Measurements from ENCODE around the gene GATA5.
"Not testable (repeated sequence)": the region's sequence is repeated elsewhere in the genome, so short reads cannot be mapped to it uniquely, and the experiment has no call there.

Gene GATA5

GRCh38 chr20:62427172-62428001 lies 48.4 kb downstream of the GATA5 start, which contains the start of gene RBBP8NL:
Gene RBBP8NL (minus strand): TSS chr20:62427539. CDS start chr20:62419647, 7,892 bp downstream.
- Histone ChIP-seq H3K23ac (ENCODE audit: low read length in 2 of 2) (no peak within 1 kb of the TSS), H2BK15ac (ENCODE audit: low read depth, poor library complexity, severe bottlenecking) (no peak within 1 kb of the TSS), H3K36me3 (ENCODE audit: control insufficient read depth in 1 of 2, insufficient read depth in 2 of 2, low read depth in 1 of 2, low read length in 2 of 2) (no peaks in the 10 kb centered on the region), H3K4me2 (ENCODE audit: low read length, poor library complexity, severe bottlenecking) (no peak within 1 kb of the TSS), H2BK120ac (ENCODE audit: low read depth, low read length) (no peak within 1 kb of the TSS), H3K4me3 (ENCODE audit: insufficient read depth in 1 of 2, low read depth in 1 of 2, low read length in 2 of 2) (no peak within 1 kb of the TSS), H3K4me1 (ENCODE audit: control insufficient read depth, insufficient read depth, low read depth, low read length) (peaks cover 10% of the 10 kb centered on the region), H2BK12ac (ENCODE audit: low read length in 2 of 2) (no peak within 1 kb of the TSS), H3K27ac (ENCODE audit: low read length, poor library complexity, severe bottlenecking) (no peak within 1 kb of the TSS), H4K8ac (ENCODE audit: low read length) (no peak within 1 kb of the TSS), H3K9ac (ENCODE audit: low read length) (no peak within 1 kb of the TSS), H2BK5ac (ENCODE audit: low read depth, low read length, poor library complexity, severe bottlenecking) (no peak within 1 kb of the TSS), H3K79me1 (replicated peaks; ENCODE audit: low read length, poor library complexity, severe bottlenecking) (no peaks in the 10 kb centered on the region), H3K4ac (ENCODE audit: low read depth in 1 of 2, low read length in 2 of 2) (no peak within 1 kb of the TSS), H2AK5ac (ENCODE audit: low read length, severe bottlenecking) (no peak within 1 kb of the TSS), H3K14ac (ENCODE audit: low read length in 2 of 2) (no peak within 1 kb of the TSS), H3K18ac (ENCODE audit: low read depth in 1 of 2, low read length in 2 of 2) (no peak within 1 kb of the TSS), H3K9me3 (ENCODE audit: control insufficient read depth, low read length) (no peaks in the 10 kb centered on the region), H3K27me3 (ENCODE audit: control insufficient read depth in 1 of 2, insufficient read depth in 1 of 2, low read length in 2 of 2) (peaks cover 38 to 84% of the 10 kb centered on the region in 2 experiments), H4K91ac (ENCODE audit: low read length) (no peak within 1 kb of the TSS), H2AFZ (ENCODE audit: low read depth, low read length) (no peak within 1 kb of the TSS)
- 69% methylated on average over 28 of the region's 28 CpGs for WGBS
- DNase-seq = no peak

GRCh38 chr20:62426699-62427131 lies 49.1 kb downstream of the GATA5 start:
- Histone ChIP-seq H3K14ac (ENCODE audit: low read length in 2 of 2) (no peak overlapping the region), H3K9ac (ENCODE audit: low read length) (no peak overlapping the region), H3K4me2 (ENCODE audit: low read length, poor library complexity, severe bottlenecking) (no peak overlapping the region), H3K4ac (ENCODE audit: low read depth in 1 of 2, low read length in 2 of 2) (no peak overlapping the region), H4K8ac (ENCODE audit: low read length) (no peak overlapping the region), H3K27ac (ENCODE audit: low read length, poor library complexity, severe bottlenecking) (no peak overlapping the region), H4K91ac (ENCODE audit: low read length) (no peak overlapping the region), H2BK12ac (ENCODE audit: low read length in 2 of 2) (no peak overlapping the region), H3K18ac (ENCODE audit: low read depth in 1 of 2, low read length in 2 of 2) (no peak overlapping the region), H2BK5ac (ENCODE audit: low read depth, low read length, poor library complexity, severe bottlenecking) (no peak overlapping the region), H3K4me3 (ENCODE audit: insufficient read depth in 1 of 2, low read depth in 1 of 2, low read length in 2 of 2) (no peak overlapping the region), H2BK120ac (ENCODE audit: low read depth, low read length) (no peak overlapping the region), H3K36me3 (ENCODE audit: control insufficient read depth in 1 of 2, insufficient read depth in 2 of 2, low read depth in 1 of 2, low read length in 2 of 2) (no peaks in the 10 kb centered on the region), H3K9me3 (ENCODE audit: control insufficient read depth, low read length) (no peaks in the 10 kb centered on the region), H3K23ac (ENCODE audit: low read length in 2 of 2) (no peak overlapping the region), H2AFZ (ENCODE audit: low read depth, low read length) (no peak overlapping the region), H3K4me1 (ENCODE audit: control insufficient read depth, insufficient read depth, low read depth, low read length) (peaks cover 10% of the 10 kb centered on the region), H3K27me3 (ENCODE audit: control insufficient read depth in 1 of 2, insufficient read depth in 1 of 2, low read length in 2 of 2) (peaks cover 37 to 78% of the 10 kb centered on the region in 2 experiments), H2AK5ac (ENCODE audit: low read length, severe bottlenecking) (no peak overlapping the region), H2BK15ac (ENCODE audit: low read depth, poor library complexity, severe bottlenecking) (no peak overlapping the region), H3K79me1 (replicated peaks; ENCODE audit: low read length, poor library complexity, severe bottlenecking) (no peaks in the 10 kb centered on the region)
- DNase-seq = no peak
- WGBS = 62% methylated on average over 21 of the region's 22 CpGs

- H2AFZ ChIP-seq (ENCODE audit: low read depth, low read length); H3K4me1 ChIP-seq (ENCODE audit: control insufficient read depth, insufficient read depth, low read depth, low read length); H2BK15ac ChIP-seq (ENCODE audit: low read depth, poor library complexity, severe bottlenecking); H2BK12ac ChIP-seq (ENCODE audit: low read length in 2 of 2); H2BK120ac ChIP-seq (ENCODE audit: low read depth, low read length); H3K4me2 ChIP-seq (ENCODE audit: low read length, poor library complexity, severe bottlenecking); H4K91ac ChIP-seq (ENCODE audit: low read length); H3K23ac ChIP-seq (ENCODE audit: low read length in 2 of 2); H4K8ac ChIP-seq (ENCODE audit: low read length); H3K79me1 ChIP-seq (replicated peaks; ENCODE audit: low read length, poor library complexity, severe bottlenecking); DNase-seq; H2AK5ac ChIP-seq (ENCODE audit: low read length, severe bottlenecking); H3K9ac ChIP-seq (ENCODE audit: low read length); H3K4me3 ChIP-seq (ENCODE audit: insufficient read depth in 1 of 2, low read depth in 1 of 2, low read length in 2 of 2); H3K14ac ChIP-seq (ENCODE audit: low read length in 2 of 2); H3K9me3 ChIP-seq (ENCODE audit: control insufficient read depth, low read length); H3K18ac ChIP-seq (ENCODE audit: low read depth in 1 of 2, low read length in 2 of 2); H3K27ac ChIP-seq (ENCODE audit: low read length, poor library complexity, severe bottlenecking); H3K4ac ChIP-seq (ENCODE audit: low read depth in 1 of 2, low read length in 2 of 2); H2BK5ac ChIP-seq (ENCODE audit: low read depth, low read length, poor library complexity, severe bottlenecking); H3K36me3 ChIP-seq (ENCODE audit: control insufficient read depth in 1 of 2, insufficient read depth in 2 of 2, low read depth in 1 of 2, low read length in 2 of 2): not testable (repeated sequence)
- peaks cover 31 to 70% of the 10 kb centered on the region in 2 experiments for H3K27me3 ChIP-seq (ENCODE audit: control insufficient read depth in 1 of 2, insufficient read depth in 1 of 2, low read length in 2 of 2)
- WGBS = 100% methylated on average over 4 of the region's 4 CpGs
Observed at GRCh38 chr20:62426059-62426348, 49.8 kb downstream of the GATA5 start.

- Histone ChIP-seq H2BK12ac (ENCODE audit: low read length in 2 of 2) (no peak overlapping the region), H3K79me1 (replicated peaks; ENCODE audit: low read length, poor library complexity, severe bottlenecking) (no peaks in the 10 kb centered on the region), H3K14ac (ENCODE audit: low read length in 2 of 2) (peak overlapping the region in 1 of 2 experiments; percentile 68), H2AK5ac (ENCODE audit: low read length, severe bottlenecking) (no peak overlapping the region), H3K9ac (ENCODE audit: low read length) (no peak overlapping the region), H3K18ac (ENCODE audit: low read depth in 1 of 2, low read length in 2 of 2) (no peak overlapping the region), H3K36me3 (ENCODE audit: control insufficient read depth in 1 of 2, insufficient read depth in 2 of 2, low read depth in 1 of 2, low read length in 2 of 2) (no peaks in the 10 kb centered on the region), H4K91ac (ENCODE audit: low read length) (no peak overlapping the region), H2BK120ac (ENCODE audit: low read depth, low read length) (no peak overlapping the region), H3K4me1 (ENCODE audit: control insufficient read depth, insufficient read depth, low read depth, low read length) (peaks cover 10% of the 10 kb centered on the region), H2BK15ac (ENCODE audit: low read depth, poor library complexity, severe bottlenecking) (no peak overlapping the region), H3K27ac (ENCODE audit: low read length, poor library complexity, severe bottlenecking) (no peak overlapping the region), H4K8ac (ENCODE audit: low read length) (no peak overlapping the region), H3K9me3 (ENCODE audit: control insufficient read depth, low read length) (no peaks in the 10 kb centered on the region), H2BK5ac (ENCODE audit: low read depth, low read length, poor library complexity, severe bottlenecking) (no peak overlapping the region), H3K23ac (ENCODE audit: low read length in 2 of 2) (no peak overlapping the region), H3K4ac (ENCODE audit: low read depth in 1 of 2, low read length in 2 of 2) (no peak overlapping the region), H3K4me2 (ENCODE audit: low read length, poor library complexity, severe bottlenecking) (no peak overlapping the region), H3K27me3 (ENCODE audit: control insufficient read depth in 1 of 2, insufficient read depth in 1 of 2, low read length in 2 of 2) (peaks cover 25 to 66% of the 10 kb centered on the region in 2 experiments), H2AFZ (ENCODE audit: low read depth, low read length) (no peak overlapping the region), H3K4me3 (ENCODE audit: insufficient read depth in 1 of 2, low read depth in 1 of 2, low read length in 2 of 2) (no peak overlapping the region)
- WGBS = 87% methylated on average over 21 of the region's 21 CpGs
- DNase-seq = no peak
Observed at GRCh38 chr20:62425281-62426058, 50.3 kb downstream of the GATA5 start.
